HG03097 (cell line): Measurements from ENCODE around the gene RNF212.
"Not testable (repeated sequence)": the region's sequence is repeated elsewhere in the genome, so short reads cannot be mapped to it uniquely, and the experiment has no call there.

Experiments used
- ATAC-seq: cut with Tn5 transposase; IDR thresholded peaks from one replicate; pipeline ENCODE4 v1.9.1; 2021; ENCODE audit not compliant: unreplicated experiment, low FRiP score

RNF212 gene

GRCh38 chr4:1069394-1069793 lies 44.0 kb downstream of the RNF212 start:
- no peak for ATAC-seq

- no peak for ATAC-seq
These were observed 47.6 kb downstream of the RNF212 start for GRCh38 chr4:1065732-1066131.

DNA sequence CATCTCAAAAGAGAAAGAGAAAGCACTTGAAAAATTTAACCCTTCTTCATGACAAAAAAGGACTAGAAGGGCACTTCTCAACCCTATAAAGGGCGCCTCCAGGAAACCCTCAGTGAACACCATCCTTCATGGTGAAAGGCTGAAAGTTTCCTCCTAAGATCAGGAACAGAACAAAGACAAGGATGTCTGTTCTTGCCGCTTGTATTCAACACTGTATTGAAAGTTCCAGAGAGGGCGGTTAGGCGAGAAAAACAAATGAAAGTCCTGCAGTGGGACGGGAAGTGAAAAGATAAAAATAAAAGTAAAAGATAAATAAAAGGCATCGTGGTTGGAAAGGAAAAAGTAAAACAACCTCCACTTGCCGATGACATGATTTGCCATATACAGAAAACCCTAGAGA lies 50.9 kb downstream of the RNF212 start:
- no peak for ATAC-seq

GRCh38 chr4:1061760-1062159 lies 51.6 kb downstream of the RNF212 start:
- no peak for ATAC-seq

DNA sequence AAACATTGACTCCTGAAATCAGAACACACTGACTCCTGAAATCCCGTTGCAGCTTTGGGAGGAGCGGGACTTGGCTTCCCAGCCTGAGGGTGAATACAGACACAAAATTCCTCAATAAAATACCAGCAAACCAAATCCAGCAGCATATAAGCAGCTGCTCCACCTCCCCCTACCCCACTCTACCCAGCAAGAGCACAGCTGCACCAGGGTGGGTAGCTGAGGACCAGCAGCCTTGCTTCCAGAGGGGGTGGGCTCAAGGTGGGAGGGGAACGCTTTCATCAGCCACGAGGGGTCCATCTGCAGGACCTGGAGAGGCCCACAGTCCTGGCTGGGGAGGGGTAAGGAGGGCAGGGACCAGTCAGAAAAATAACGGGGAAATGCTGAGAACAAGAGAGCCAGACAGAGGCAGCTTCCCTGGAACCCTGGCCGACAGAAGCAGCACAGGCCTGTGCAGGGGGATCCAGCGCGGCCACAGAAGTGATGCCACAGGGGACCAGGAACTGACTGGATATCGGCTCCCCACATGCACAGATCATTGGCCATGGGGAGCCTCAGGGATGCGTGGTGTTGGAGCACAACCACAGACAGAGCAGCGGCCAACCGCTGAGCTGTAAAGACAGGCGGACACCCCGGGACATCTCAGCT lies 52.2 kb downstream of the RNF212 start:
- no peak for ATAC-seq

- no peak for ATAC-seq
These were observed 52.7 kb downstream of the RNF212 start for GRCh38 chr4:1060621-1061020.

DNA sequence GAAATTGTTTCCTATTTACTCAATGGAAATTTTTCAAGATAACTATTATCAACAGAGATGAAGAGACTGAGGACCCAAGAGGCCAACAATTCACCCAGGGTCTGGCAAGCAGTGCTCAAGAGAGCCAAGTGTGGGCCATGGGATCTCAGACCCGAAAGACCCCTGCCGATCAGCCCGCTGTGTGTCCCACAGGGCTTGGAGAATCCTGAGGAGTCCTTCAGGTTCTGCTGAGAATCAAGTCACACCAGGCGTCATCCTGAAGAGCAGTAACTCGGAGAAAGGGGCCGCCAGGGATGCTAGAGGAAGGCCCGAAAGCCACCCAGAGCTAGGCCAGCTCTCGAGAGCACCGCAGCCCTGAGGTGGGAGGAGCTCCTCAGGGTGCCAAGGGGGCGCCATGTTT lies 53.2 kb downstream of the RNF212 start:
- no peak for ATAC-seq

DNA sequence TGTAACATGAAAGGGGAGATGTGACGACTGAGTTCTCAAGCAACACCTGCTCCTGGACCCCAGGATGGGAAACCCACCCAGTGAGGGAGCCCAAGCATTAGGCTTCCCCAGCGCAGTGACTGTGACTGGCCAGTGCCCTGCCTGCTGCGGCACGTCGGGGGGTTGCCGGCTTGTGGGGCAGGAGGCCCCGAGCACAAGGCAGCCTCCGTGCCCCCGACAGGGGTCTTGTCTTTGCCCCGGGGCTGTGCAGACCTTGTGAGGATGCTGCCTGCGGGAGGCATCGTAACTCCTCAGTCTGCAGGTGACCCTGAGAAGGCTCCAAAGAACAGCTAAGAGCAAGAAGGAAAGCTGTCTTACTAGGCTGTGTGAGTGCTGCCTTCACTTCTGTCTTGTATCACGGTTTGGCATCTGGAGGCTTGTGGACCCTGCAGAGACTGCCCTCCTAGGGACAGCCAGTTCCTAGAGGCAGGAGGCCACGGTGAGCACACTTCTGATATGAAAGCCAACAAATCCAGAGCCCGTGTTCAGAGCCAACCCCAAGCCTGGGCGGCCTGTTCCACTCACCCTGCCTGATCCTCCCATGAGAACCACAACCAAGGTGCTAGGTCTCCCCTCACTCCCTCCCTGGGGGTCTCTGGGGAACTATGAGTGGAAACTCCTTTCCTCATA lies 54.2 kb downstream of the RNF212 start:
- no peak for ATAC-seq

DNA sequence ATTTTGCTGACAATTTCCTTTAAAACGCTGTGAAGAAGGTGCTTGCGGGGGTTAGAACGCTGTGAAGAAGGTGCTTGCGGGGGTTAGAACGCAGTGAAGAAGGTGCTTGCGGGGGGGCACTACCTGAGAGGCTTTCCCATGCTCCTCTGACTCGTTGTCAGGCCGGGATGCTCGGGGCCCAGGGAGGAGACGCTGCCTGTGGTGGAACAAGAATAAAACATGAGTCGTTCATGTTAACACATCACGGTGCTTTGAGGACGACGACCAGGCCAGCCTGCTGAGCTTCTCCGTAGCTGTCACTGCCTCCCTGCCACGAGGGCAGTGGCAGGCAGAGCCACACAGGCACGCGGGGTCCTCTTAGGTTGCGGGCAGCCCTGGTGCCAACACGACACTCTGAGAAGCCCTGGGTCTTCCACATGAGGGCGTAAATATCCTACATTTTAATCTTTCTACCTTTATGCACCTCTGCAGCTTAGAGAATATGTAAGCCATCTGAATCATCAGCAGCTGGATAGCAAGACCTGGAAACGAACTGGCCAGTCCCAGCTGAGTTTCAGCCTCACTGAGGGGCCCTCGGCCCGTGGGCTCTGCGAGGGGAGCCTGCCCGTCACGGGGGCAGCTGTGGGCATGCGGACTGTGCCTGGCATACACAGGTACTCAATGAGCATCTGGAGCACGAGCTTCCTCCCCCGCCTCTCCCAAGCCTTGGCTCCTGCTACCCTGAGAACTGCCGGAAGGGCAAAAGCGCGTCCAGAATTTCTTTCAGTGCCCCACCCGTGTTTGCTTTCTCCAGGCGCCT lies 55.0 kb downstream of the RNF212 start:
- no peak for ATAC-seq

DNA sequence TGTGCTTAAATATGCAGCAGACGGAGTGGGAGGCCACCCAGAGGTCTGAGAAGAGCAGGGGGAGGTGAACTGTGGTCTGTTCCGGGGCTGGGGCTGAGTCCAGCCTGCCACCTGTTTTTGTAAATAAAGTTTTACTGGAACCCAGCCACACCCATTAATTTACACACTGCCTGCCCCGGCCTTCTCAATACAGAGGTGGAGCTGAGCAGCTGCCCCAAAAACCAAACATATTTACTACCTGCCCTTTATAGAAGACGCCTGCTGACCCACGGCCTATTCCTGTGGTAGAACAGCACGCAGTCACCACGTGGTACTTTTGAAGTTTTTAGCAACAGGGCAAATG lies 56.0 kb downstream of the RNF212 start:
- ATAC-seq = no peak

- ATAC-seq = no peak
These were observed 56.5 kb downstream of the RNF212 start for GRCh38 chr4:1056671-1057402.

DNA sequence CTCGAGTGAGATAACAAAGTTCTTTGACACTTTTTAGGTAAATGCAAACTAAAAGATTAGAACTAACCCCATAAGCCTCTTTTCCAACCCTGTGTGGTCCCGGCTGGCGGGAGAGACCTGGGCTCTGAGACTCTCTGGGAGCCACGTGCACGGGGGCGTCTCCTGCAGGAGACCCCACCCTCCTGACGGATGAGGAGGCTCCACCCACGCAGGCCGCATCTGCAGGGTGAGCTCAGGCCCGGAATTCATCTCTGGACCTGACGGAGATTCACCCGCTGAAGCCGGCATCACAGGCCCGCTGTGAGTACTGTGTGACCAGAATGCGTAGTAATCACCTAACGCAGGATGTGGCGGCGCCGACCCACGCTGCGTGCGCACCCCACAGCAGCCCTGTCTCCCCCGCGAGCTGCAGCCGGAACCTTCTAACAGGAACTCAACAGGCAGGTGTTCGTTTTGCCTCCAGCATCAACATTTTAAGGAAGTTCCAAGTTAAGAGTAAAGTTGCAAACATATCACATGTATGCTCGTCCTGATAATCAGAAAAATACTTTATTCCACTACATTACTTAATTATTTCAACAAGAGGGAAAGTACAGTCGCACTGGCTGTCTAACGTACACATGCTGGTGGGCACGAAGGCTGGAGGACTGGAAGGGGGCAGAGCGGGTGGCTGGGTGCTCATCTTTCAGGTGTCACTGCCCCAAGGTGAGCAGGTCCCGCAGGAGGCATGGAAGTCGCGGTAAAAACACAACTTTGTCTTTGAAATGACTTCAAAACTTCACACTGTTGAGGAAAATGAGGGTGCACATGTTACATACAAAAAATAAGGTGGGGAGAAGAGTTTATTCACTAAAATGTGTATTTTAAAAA lies 57.4 kb downstream of the RNF212 start:
- peak; percentile 59 for ATAC-seq

DNA sequence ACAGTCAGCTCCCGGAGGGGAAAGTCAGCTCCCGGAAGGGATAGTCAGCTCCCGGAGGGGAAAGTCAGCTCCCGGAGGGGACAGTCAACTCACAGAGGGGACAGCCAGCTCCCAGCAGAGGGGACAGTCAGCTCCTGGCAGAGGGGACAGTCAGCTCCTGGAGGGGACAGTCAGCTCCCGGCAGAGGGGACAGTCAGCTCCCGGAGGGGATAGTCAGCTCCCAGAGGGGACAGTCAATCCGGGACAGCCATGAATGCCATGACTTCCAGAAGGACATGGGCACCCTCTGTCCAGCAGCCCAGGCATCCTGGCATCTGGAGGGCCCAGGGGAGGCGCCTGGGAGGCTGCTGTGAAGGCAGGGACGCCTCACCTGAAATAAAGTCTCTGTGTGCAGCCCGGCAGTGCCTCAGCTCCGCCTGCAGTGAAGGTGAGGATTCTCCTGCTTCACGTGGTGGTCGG lies 58.1 kb downstream of the RNF212 start:
- ATAC-seq = not testable (repeated sequence)

DNA sequence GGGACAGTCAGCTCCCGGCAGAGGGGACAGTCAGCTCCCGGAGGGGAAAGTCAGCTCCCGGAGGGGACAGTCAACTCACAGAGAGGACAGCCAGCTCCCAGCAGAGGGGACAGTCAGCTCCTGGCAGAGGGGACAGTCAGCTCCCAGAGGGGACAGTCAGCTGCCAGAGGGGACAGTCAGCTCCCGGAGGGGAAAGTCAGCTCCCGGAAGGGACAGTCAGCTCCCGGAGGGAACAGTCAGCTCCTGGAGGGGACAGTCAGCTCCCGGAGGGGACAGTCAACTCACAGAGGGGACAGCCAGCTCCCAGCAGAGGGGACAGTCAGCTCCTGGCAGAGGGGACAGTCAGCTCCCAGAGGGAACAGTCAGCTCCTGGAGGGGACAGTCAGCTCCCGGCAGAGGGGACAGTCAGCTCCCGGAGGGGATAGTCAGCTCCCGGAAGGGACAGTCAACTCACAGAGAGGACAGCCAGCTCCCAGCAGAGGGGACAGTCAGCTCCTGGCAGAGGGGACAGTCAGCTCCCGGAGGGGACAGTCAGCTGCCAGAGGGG lies 58.6 kb downstream of the RNF212 start:
- not testable (repeated sequence) for ATAC-seq

DNA sequence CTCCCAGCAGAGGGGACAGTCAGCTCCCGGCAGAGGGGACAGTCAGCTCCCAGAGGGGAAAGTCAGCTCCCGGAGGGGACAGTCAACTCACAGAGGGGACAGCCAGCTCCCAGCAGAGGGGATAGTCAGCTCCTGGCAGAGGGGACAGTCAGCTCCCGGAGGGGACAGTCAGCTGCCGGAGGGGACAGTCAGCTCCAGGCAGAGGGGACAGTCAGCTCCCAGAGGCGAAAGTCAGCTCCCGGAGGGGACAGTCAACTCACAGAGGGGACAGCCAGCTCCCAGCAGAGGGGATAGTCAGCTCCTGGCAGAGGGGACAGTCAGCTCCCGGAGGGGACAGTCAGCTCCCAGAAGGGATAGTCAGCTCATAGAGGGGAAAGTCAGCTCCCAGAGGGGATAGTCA lies 59.5 kb downstream of the RNF212 start:
- not testable (repeated sequence) for ATAC-seq

- ATAC-seq = no peak
These were observed 60.2 kb downstream of the RNF212 start for GRCh38 chr4:1053080-1053661.

- ATAC-seq = no peak
These were observed 61.1 kb downstream of the RNF212 start for GRCh38 chr4:1052231-1052671.

DNA sequence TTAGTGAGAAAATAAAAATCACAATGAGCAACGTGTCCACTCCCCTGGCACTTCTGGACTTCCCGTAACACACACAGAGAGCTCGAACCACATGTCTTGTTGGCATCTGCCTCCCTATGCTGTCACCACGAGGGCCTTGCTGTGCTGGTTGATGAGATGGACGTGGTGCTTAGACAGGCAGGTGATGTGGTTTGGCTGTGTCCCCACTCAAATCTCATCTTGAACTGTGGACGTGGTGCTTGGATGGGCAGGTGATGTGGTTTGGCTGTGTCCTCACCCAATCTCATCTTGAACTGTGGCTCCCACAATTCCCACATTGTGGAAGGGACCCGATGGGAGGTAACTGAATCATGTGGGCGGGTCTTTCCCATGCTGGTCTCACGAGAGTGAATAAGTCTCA lies 61.9 kb downstream of the RNF212 start:
- ATAC-seq = no peak

GRCh38 chr4:1050486-1051213 lies 62.7 kb downstream of the RNF212 start:
- no peak for ATAC-seq
